ENCODE results near the gene TIMM23B.
"Not testable (repeated sequence)": the region's sequence is repeated elsewhere in the genome, so short reads cannot be mapped to it uniquely, and the experiment has no call there.

GRCh38 chr10:49923572-49923971 is 18.3 kb upstream of the TIMM23B start:
- TF ChIP-seq CTCF, POLR2A (IDR thresholded peaks at IDR 0.05): not testable (repeated sequence)
